Activated CD8-positive, alpha-beta memory T cell treated with anti-CD3 and anti-CD28 coated beads, Interleukin-2, amount 10 ng/mL, durations not matched to agents 7 days and 5 days (primary cell): ENCODE data around the gene CCDC30. TPM values are rescaled to one million over a fixed set of nuclear protein-coding genes. Genes with fewer than 3 reads are reported as not detected.
"Not testable (repeated sequence)": the region's sequence is repeated elsewhere in the genome, so short reads cannot be mapped to it uniquely, and the experiment has no call there.

ENCODE experiments used
- ATAC-seq: fragments of 150-1000 bp; cut with Tn5 transposase; one replicate; pipeline ENCODE4 v1.10.0; 2021; ENCODE audit warnings: moderate library complexity
- CTCF ChIA-PET: fragments of 350-600 bp; sonication (Branson Sonifier 250); formaldehyde crosslinking; loops from one replicate; lab custom pipeline; 2021; ENCODE audit warnings: antibody characterized with exemption; lab: Charles Lee
- DNase-seq: peaks from one replicate; pipeline ENCODE4 v3.0.0-alpha.2; 2020
- H3K27ac Mint-ChIP-seq: one replicate; pipeline ENCODE4 v1.8.0; 2021; ENCODE audit warnings: mild to moderate bottlenecking, mixed read lengths
- H3K27me3 Mint-ChIP-seq: one replicate; pipeline ENCODE4 v1.8.0; 2021; ENCODE audit warnings: mixed read lengths
- H3K36me3 Mint-ChIP-seq: one replicate; pipeline ENCODE4 v1.8.0; 2021; ENCODE audit warnings: mild to moderate bottlenecking, mixed read lengths
- H3K4me1 Mint-ChIP-seq: one replicate; pipeline ENCODE4 v1.8.0; 2021; ENCODE audit warnings: mixed read lengths
- H3K4me3 Mint-ChIP-seq: one replicate; pipeline ENCODE4 v1.8.0; 2021; ENCODE audit warnings: mild to moderate bottlenecking, moderate library complexity, mixed read lengths
- H3K9me3 Mint-ChIP-seq: one replicate; pipeline ENCODE4 v1.8.0; 2022; ENCODE audit warnings: low read depth, mixed read lengths
- total RNA-seq, 2 experiments: library from RNA; stranded (reverse); gene quantifications; one replicate each; pipeline ENCODE4 v1.2.3, GENCODE V29; 2021

CCDC30 gene
- total RNA-seq, 2 experiments from 2014 or later, result 1.5 to 2.9 TPM

DNA sequence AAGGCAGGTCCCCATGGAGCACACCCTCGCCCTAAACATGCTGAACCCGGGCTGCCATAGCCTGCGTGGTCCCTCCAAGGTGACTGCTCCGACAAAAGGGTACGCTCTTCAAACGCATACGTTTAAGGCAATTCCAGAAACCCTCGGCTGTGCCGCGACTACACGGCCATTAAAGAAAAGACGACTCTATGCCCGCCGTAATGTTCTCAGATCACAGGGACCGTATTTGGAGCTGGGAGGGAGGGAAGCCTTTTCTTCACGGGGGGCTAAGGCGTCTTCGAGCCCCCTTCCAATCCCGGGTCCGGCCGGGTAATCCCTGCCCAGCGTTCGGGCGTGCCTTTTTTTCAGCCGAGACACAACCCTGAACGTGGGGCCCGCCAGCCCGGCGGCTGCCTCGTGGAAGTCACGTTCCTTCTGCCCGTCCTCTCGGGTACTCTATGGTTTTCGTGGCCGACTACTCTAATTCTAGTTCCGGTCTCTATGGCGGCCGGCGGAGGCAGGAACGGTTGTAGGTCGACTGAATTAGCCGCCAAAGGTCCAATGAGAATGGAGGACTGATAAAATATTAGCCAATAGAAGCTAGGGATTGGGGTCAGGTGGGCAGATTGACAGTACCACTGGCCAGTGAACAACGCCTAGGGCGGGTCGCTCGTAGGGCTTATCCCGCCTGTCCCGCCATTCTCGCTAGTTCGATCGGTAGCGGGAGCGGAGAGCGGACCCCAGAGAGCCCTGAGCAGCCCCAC is 218.8 kb downstream of the CCDC30 start, which contains the start of gene YBX1:
YBX1 (plus strand) TSS at position 678 of the 743 bp plus-strand sequence. CDS start 148 bp downstream, outside the sequence.
- Mint-ChIP-seq H3K4me3 (peak within 1 kb of the TSS; percentile 96), H3K9me3 (no peaks in the 10 kb centered on the region), H3K36me3 (peaks cover 35% of the 10 kb centered on the region), H3K4me1 (peaks cover 47% of the 10 kb centered on the region), H3K27ac (peak within 1 kb of the TSS; percentile 95), H3K27me3 (no peaks in the 10 kb centered on the region)
- ATAC-seq, result peak; percentile 94
- CTCF ChIA-PET, result interaction anchor here (0.9 to 2.5 kb wide), 6 partner anchors 9 to 164 kb away, joined by 3 to 9 read pairs (median 4); partner anchors contain the start of genes C1orf50, P3H1, PPIH and ZNF691
- DNase-seq, result peak; percentile 97

DNA sequence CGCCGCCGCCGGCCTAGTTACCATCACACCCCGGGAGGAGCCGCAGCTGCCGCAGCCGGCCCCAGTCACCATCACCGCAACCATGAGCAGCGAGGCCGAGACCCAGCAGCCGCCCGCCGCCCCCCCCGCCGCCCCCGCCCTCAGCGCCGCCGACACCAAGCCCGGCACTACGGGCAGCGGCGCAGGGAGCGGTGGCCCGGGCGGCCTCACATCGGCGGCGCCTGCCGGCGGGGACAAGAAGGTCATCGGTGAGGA is 219.3 kb downstream of the CCDC30 start:
- Mint-ChIP-seq H3K4me3 (peak overlapping the region; percentile 86), H3K27ac (peak overlapping the region; percentile 95), H3K36me3 (peaks cover 38% of the 10 kb centered on the region), H3K4me1 (peaks cover 50% of the 10 kb centered on the region)
- ATAC-seq, result peak; percentile 17
- not testable (repeated sequence) for H3K27me3 Mint-ChIP-seq, DNase-seq, H3K9me3 Mint-ChIP-seq
- CTCF ChIA-PET, result interaction anchor here (0.8 to 2.5 kb wide), 7 partner anchors 9 to 164 kb away, joined by 3 to 9 read pairs (median 4); partner anchors contain the start of genes C1orf50, P3H1, PPIH and ZNF691

DNA sequence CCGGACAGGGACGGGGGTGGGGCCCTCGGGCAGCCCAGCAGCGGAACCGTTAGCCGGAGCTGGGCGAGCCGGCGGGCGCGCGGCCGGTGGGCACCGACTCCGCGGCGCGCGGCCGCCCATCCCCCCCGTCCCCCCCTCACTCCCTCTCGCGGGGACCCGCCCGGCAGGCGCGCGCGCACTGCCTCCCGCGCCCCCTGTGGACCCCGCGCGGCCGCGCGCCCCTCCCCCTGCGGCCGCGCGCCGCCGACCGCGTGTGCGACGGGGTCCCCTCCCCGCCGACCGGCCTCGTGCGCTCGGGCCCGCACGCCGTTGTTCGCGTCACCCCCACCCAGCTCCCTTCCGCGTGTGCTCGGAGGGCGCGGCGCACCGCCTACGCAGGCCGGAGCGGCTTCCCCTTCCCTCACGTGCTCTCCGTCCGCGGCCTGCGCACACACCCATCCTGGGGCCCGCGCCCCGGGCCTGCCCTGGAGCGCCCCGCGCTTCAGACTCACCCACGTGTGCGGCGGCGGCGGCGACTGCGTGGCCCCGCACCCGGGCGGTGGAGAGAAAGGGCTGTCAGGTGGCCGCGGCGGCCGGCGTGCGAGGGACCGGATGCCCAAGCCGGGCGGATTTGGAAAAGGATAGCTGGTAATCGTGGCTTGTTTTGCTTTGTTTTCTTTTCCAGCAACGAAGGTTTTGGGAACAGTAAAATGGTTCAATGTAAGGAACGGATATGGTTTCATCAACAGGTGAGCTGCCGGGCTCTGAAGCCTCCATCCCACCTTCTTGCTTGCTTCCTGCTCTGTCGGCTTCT is 219.8 kb downstream of the CCDC30 start:
- Mint-ChIP-seq H3K4me1 (peaks cover 56% of the 10 kb centered on the region), H3K27ac (peak overlapping the region; percentile 91), H3K4me3 (peak overlapping the region; percentile 96), H3K27me3 (no peaks in the 10 kb centered on the region), H3K36me3 (peaks cover 43% of the 10 kb centered on the region), H3K9me3 (no peaks in the 10 kb centered on the region)
- CTCF ChIA-PET, result interaction anchor here (0.8 to 2.5 kb wide), 7 partner anchors 8 to 163 kb away, joined by 3 to 9 read pairs (median 4); partner anchors contain the start of genes C1orf50, P3H1, PPIH and ZNF691
- peak; percentile 32 for ATAC-seq
- peak; percentile 71 for DNase-seq

DNA sequence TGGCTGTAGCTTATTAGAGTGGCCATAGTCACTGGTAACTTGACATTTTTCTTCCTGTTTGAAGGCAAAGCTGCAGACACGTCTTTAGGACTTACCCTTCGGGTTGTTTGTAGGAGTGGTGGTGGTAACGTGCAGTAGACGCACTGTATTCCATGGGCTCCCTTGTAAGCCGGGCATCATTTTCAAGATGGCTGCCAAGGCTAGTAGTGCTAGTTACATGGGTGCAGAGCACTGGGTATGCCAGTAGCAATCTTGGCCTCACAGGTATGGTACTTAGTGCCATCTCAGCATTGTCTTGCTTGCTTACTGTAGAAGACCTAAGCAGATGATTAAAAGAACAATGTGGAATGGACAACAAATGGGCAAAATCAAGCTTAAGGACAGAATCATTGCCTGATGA is 221.1 kb downstream of the CCDC30 start:
- Mint-ChIP-seq H3K4me1 (peaks cover 68% of the 10 kb centered on the region), H3K36me3 (peaks cover 46% of the 10 kb centered on the region), H3K27me3 (no peaks in the 10 kb centered on the region), H3K27ac (peak overlapping the region; percentile 91), H3K4me3 (peak overlapping the region; percentile 96), H3K9me3 (no peaks in the 10 kb centered on the region)
- ATAC-seq (no peak), DNase-seq (peak; percentile 54)
- CTCF ChIA-PET, result interaction anchor here (1.4 kb wide), 1 partner anchor 53 kb away, joined by 4 read pairs; no protein-coding TSS in a partner anchor

DNA sequence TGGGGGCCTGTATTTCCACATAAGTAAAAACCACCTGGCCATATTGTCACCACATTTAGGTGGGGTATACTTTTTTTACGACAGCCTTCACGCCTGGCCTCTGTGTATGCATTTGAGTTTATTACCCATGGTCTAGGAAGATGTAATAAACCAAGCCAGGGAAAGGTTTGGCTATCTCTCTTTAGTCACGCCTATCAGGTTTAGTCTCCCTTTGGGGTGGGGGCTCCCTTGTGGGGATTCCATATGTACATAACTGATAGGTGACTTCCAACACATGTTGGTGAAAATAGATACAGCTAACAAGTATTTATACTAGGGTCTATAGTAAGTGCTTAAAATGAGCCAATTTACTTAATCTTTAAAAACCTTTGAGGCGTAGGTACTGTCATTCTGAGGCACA is 223.3 kb downstream of the CCDC30 start:
- H3K4me1 Mint-ChIP-seq, result peaks cover 70% of the 10 kb centered on the region
- CTCF ChIA-PET, result no interaction called here
- ATAC-seq, result no peak
- H3K9me3 Mint-ChIP-seq, result no peaks in the 10 kb centered on the region
- no peak for DNase-seq
- peak overlapping the region; percentile 66 for H3K27ac Mint-ChIP-seq
- peak overlapping the region; percentile 46 for H3K4me3 Mint-ChIP-seq
- H3K27me3 Mint-ChIP-seq, result no peaks in the 10 kb centered on the region
- H3K36me3 Mint-ChIP-seq, result peaks cover 48% of the 10 kb centered on the region

DNA sequence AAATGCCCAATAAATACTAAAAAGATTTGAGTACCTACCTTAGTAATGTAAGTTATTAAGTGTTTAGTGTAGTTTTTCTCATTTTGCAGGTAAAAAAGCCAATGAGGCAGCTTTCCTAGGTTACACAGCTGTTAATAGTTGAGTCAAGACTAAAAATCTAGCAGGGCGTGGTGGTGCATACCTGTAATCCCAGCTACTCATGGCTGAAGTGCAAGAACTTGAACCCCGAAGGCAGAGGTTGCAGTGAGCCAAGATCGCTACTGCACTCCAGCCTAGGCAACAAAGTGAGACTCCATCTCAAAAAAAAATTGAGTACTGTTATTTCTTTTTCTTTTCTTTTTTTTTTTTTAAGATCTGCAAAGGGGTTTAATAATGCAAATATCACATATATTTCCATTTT is 226.8 kb downstream of the CCDC30 start:
- no peaks in the 10 kb centered on the region for H3K27me3 Mint-ChIP-seq
- peak overlapping the region; percentile 50 for H3K27ac Mint-ChIP-seq
- peaks cover 82% of the 10 kb centered on the region for H3K4me1 Mint-ChIP-seq
- H3K4me3 Mint-ChIP-seq, result no peak overlapping the region
- ATAC-seq, result no peak
- CTCF ChIA-PET, result interaction anchor here (1.2 to 2.0 kb wide), 2 partner anchors 77 to 346 kb away, joined by 3 to 7 read pairs; partner anchors contain the start of genes C1orf50 and P3H1
- H3K36me3 Mint-ChIP-seq, result peaks cover 56% of the 10 kb centered on the region
- no peak for DNase-seq
- no peaks in the 10 kb centered on the region for H3K9me3 Mint-ChIP-seq

DNA sequence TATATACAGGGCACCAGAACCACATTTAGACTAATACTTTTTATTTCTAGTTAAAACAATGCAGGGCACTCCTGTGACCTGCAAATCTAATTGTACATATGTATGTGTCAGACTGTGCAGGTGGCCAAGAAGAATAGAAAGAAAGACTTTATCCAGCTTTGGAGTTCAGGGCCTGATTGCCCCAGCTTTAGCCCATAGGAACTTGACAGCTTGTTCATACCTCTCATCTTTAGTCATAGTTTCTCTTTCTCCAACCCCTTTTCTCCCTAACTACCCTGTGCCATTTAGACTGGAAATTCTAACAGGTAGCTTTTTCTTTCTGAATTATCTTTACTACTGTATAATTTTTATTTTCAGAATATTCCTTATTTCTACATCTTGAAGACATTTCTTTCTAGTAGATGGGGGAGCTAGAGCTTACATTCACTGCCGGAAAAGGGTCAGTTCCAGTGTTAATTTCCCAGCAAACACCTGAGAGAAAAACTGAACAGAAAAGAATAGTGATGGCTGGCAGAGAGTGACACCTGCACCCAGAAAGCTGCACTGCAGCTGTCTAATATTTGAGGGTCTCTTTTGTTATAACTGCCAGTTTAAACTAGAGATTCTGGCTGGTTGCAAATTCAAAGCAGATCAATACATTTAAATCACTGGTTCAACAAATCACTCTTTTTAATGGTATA is 227.5 kb downstream of the CCDC30 start:
- Mint-ChIP-seq H3K4me1 (peaks cover 81% of the 10 kb centered on the region), H3K36me3 (peaks cover 58% of the 10 kb centered on the region), H3K4me3 (no peak overlapping the region), H3K9me3 (no peaks in the 10 kb centered on the region), H3K27me3 (no peaks in the 10 kb centered on the region), H3K27ac (peak overlapping the region; percentile 55)
- DNase-seq (no peak), ATAC-seq (peak; percentile 64)
- CTCF ChIA-PET, result interaction anchor here (1.1 to 2.0 kb wide), 5 partner anchors 8 to 346 kb away, joined by 3 to 8 read pairs (median 4); partner anchors contain the start of genes C1orf50, P3H1, PPIH and YBX1

DNA sequence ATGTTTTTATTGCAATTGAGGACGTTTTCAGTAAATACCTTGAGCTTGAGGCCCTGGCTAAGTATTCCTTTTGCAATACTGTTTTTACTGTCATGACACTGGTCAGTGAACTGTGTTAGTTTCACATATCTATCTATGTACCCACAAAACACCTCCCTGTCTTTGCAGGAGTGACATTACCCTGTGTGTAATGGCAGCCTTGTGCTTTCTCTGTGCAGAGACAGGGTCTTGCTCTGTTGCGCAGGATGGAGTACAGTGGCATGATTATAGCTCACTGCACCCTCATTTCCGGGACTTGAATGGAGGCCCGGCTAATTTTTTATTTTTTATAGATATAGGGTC is 228.0 kb downstream of the CCDC30 start:
- CTCF ChIA-PET, result interaction anchor here (1.1 to 2.0 kb wide), 4 partner anchors 9 to 76 kb away, joined by 3 to 8 read pairs (median 6); partner anchors contain the start of genes C1orf50, P3H1, PPIH and YBX1
- Mint-ChIP-seq H3K4me3 (no peak overlapping the region), H3K36me3 (peaks cover 59% of the 10 kb centered on the region), H3K4me1 (peaks cover 77% of the 10 kb centered on the region), H3K27me3 (no peaks in the 10 kb centered on the region), H3K9me3 (no peaks in the 10 kb centered on the region), H3K27ac (peak overlapping the region; percentile 55)
- ATAC-seq (peak; percentile 22), DNase-seq (no peak)

DNA sequence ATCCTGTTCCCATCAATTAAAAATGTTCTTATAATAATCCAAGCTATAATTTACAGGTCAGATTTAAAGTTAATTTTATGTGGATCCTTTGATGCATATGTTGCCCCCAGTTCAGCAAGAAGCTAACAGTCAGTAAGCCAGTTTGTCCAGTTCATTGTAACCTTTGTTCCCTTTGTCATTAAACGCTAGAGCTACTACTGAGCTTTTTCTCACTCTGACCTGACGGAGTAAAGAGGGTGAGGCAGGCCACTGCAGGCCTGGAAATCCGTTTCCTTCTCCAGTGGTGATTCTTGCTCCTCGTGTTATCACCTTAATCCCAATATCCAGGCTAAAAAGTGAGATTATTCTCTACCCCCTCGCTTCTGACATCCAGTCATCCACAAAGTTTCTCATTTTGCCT is 229.4 kb downstream of the CCDC30 start:
- no peaks in the 10 kb centered on the region for H3K9me3 Mint-ChIP-seq
- no peak for ATAC-seq
- no peaks in the 10 kb centered on the region for H3K27me3 Mint-ChIP-seq
- H3K4me1 Mint-ChIP-seq, result peaks cover 67% of the 10 kb centered on the region
- H3K4me3 Mint-ChIP-seq, result no peak overlapping the region
- H3K36me3 Mint-ChIP-seq, result peaks cover 60% of the 10 kb centered on the region
- DNase-seq, result no peak
- H3K27ac Mint-ChIP-seq, result no peak overlapping the region
- CTCF ChIA-PET, result no interaction called here

DNA sequence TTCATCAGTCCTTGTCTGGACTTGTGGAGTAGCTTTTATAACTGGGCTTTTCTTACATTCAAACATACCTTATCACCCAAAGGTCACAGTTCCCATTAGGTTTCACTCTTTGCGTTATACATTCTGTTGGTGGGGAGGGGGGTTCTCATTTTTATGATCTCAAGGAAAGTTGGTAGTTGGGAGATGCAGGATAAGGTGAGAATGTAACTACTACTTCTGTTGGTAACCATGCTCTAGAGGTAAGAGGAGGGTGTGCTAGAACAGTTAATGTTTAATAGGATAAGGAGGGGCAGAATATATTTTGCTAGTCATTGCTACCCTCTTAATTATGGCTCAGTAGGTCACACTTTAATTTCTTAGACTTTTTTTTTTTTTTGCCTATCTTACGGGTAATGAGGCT is 229.8 kb downstream of the CCDC30 start:
- no peak for DNase-seq
- Mint-ChIP-seq H3K27me3 (no peaks in the 10 kb centered on the region), H3K4me1 (peaks cover 62% of the 10 kb centered on the region), H3K36me3 (peaks cover 60% of the 10 kb centered on the region), H3K4me3 (no peak overlapping the region), H3K27ac (peak overlapping the region; percentile 63), H3K9me3 (no peaks in the 10 kb centered on the region)
- CTCF ChIA-PET, result no interaction called here
- ATAC-seq, result no peak

DNA sequence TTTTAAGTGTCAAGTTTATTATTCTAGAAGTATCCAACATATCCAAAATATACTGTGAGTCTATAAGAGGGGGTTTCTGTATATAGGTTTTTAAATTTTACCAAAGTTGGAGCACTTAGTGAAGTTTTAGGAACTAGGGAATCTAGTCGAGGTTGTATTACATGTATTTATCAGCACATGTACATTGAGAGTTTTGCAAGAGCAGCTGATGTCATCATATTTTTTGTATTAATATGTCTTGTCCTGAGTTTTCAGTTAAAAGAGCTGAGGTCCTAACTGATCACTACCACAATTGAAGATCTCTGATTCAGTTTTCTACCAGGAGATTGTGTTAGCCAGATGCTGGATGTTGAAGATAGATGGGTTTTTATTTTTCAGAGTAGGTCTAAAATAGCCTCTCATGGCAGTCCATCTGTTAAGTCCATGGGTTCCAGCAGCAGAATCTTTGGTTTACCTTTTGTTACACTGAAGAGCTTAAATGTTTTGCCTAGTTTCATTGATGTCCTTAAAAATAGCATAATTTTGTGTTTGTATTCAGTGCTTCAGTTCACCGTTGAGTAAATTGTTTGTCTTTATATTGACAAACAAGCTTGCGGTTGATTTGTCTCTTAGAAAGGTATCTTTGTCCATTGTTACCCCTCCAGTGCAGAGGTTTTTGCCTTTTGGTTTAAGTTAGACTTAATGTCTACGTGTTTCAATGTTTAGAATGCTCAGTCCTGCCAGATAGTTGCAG is 235.2 kb downstream of the CCDC30 start:
- H3K36me3 Mint-ChIP-seq, result peaks cover 87% of the 10 kb centered on the region
- no peak overlapping the region for H3K27ac Mint-ChIP-seq
- CTCF ChIA-PET, result interaction anchor here (1.2 kb wide), 1 partner anchor 120 kb away, joined by 4 read pairs; no protein-coding TSS in a partner anchor
- H3K4me3 Mint-ChIP-seq, result no peak overlapping the region
- no peaks in the 10 kb centered on the region for H3K9me3 Mint-ChIP-seq
- no peaks in the 10 kb centered on the region for H3K27me3 Mint-ChIP-seq
- H3K4me1 Mint-ChIP-seq, result peaks cover 20% of the 10 kb centered on the region
- ATAC-seq (no peak), DNase-seq (no peak)

DNA sequence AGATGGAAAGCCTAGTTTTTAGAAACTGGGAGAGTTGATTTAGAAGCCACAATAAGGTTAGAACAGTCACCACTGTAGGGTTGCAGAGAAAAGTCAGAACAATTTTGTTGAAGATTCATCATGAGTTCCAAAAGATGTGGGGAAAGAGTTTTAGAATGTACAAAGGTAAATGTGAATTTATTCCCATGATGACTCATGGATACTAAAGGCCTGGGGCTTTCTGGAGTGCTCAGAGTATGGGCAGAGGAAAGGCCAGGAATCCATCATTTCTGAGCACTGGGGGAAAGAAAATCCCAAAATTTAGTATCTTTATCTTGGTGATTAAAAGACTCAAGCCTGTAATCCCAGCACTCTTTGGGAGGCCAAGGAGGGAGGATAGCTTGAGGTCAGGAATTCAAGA is 236.9 kb downstream of the CCDC30 start:
- CTCF ChIA-PET, result no interaction called here
- H3K27me3 Mint-ChIP-seq, result no peaks in the 10 kb centered on the region
- no peak overlapping the region for H3K4me3 Mint-ChIP-seq
- no peak for DNase-seq
- no peaks in the 10 kb centered on the region for H3K9me3 Mint-ChIP-seq
- peaks cover 11% of the 10 kb centered on the region for H3K4me1 Mint-ChIP-seq
- no peak overlapping the region for H3K27ac Mint-ChIP-seq
- H3K36me3 Mint-ChIP-seq, result peaks cover 90% of the 10 kb centered on the region
- no peak for ATAC-seq
